Measurements from ENCODE around the gene MGLL.

GRCh38 chr3:127776347-127776746 lies 46.0 kb downstream of the MGLL start:
- TF ChIP-seq, protein P1, sequence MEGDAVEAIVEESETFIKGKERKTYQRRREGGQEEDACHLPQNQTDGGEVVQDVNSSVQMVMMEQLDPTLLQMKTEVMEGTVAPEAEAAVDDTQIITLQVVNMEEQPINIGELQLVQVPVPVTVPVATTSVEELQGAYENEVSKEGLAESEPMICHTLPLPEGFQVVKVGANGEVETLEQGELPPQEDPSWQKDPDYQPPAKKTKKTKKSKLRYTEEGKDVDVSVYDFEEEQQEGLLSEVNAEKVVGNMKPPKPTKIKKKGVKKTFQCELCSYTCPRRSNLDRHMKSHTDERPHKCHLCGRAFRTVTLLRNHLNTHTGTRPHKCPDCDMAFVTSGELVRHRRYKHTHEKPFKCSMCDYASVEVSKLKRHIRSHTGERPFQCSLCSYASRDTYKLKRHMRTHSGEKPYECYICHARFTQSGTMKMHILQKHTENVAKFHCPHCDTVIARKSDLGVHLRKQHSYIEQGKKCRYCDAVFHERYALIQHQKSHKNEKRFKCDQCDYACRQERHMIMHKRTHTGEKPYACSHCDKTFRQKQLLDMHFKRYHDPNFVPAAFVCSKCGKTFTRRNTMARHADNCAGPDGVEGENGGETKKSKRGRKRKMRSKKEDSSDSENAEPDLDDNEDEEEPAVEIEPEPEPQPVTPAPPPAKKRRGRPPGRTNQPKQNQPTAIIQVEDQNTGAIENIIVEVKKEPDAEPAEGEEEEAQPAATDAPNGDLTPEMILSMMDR (IDR thresholded peaks at IDR 0.05): no peak
- TF ChIP-seq RELA (CRISPR knock-in tag; IDR thresholded peaks at IDR 0.05; ENCODE audit: borderline replicate concordance) (no peak), EMX1 (CRISPR knock-in tag; IDR thresholded peaks at IDR 0.05) (no peak), SMAD4 (CRISPR knock-in tag; IDR thresholded peaks at IDR 0.05) (no peak), ATF1 (CRISPR knock-in tag; IDR thresholded peaks at IDR 0.05) (no peak), SP1 (CRISPR knock-in tag; conservative IDR thresholded peaks at IDR 0.05) (no peak)
